HepG2 (cell line): ENCODE results near the gene METTL23. TPM values are rescaled to one million over a fixed set of nuclear protein-coding genes. Genes with fewer than 3 reads are reported as not detected.
A peak's percentile ranks its signal among the peaks of the same experiment; 100 is the strongest.

Experiments used
- ARHGAP35 ChIP-seq: sonication (generic); formaldehyde crosslinking; IDR thresholded peaks from 2 replicates; pipeline ENCODE4 v1.9.0; 2022; ENCODE audit warnings: mild to moderate bottlenecking, inconsistent platforms, moderate library complexity, missing genetic modification reagents, borderline replicate concordance
- CEBPG ChIP-seq: IDR thresholded peaks from 2 replicates; pipeline ENCODE4 v1.6.1; 2016
- CHCHD3 ChIP-seq: sonication (generic); formaldehyde crosslinking; IDR thresholded peaks from 2 replicates; pipeline ENCODE4 v1.8.0; 2022; ENCODE audit warnings: mild to moderate bottlenecking, missing genetic modification reagents, moderate library complexity
- CHD2 ChIP-seq: IDR thresholded peaks from 2 replicates; pipeline ENCODE4 v1.6.1; 2011; ENCODE audit warnings: low read depth, low read length, improper control_type of control experiment
- FOXK2 ChIP-seq: fragments of 450-650 bp; IDR thresholded peaks from 2 replicates; pipeline ENCODE4 v1.6.1; 2016
- HNF4A ChIP-seq: sonication (generic); formaldehyde crosslinking; IDR thresholded peaks from 2 replicates; pipeline ENCODE4 v1.4.0; 2020; ENCODE audit warnings: missing genetic modification reagents
- HOXA5 ChIP-seq: sonication (generic); formaldehyde crosslinking; IDR thresholded peaks from 2 replicates; pipeline ENCODE4 v1.4.0; 2020; ENCODE audit warnings: missing genetic modification reagents
- MBNL3 ChIP-seq: fragments of 250-450 bp; sonication (Bioruptor Pico); conservative IDR thresholded peaks from 2 replicates; pipeline ENCODE4 v1.8.0; 2022; ENCODE audit warnings: mild to moderate bottlenecking, inconsistent platforms
- ONECUT2 ChIP-seq: sonication (generic); formaldehyde crosslinking; IDR thresholded peaks from 2 replicates; pipeline ENCODE4 v1.4.0; 2020; ENCODE audit warnings: missing genetic modification reagents
- PLRG1 ChIP-seq: fragments of 450-650 bp; conservative IDR thresholded peaks from 2 replicates; pipeline ENCODE4 v1.6.1; 2016
- REPIN1 ChIP-seq: sonication (generic); formaldehyde crosslinking; IDR thresholded peaks from 2 replicates; pipeline ENCODE4 v1.8.0; 2022; ENCODE audit warnings: missing genetic modification reagents, low read depth, mild to moderate bottlenecking, borderline replicate concordance
- RXRB ChIP-seq: IDR thresholded peaks from 2 replicates; pipeline ENCODE4 v1.6.1; 2016; ENCODE audit warnings: borderline replicate concordance, missing genetic modification reagents, missing compliant biosample characterization
- SKIL ChIP-seq: sonication (generic); formaldehyde crosslinking; IDR thresholded peaks from 2 replicates; pipeline ENCODE4 v1.8.0; 2022; ENCODE audit warnings: missing genetic modification reagents, mild to moderate bottlenecking, moderate library complexity, borderline replicate concordance
- ZBTB7A ChIP-seq: sonication (generic); formaldehyde crosslinking; IDR thresholded peaks from 2 replicates; pipeline ENCODE4 v1.8.0; 2022; ENCODE audit warnings: mild to moderate bottlenecking, missing genetic modification reagents
- ZBTB7B ChIP-seq: sonication (generic); formaldehyde crosslinking; IDR thresholded peaks from 2 replicates; pipeline ENCODE4 v1.4.0; 2020; ENCODE audit warnings: missing genetic modification reagents
- ZKSCAN8 ChIP-seq: IDR thresholded peaks from 2 replicates; pipeline ENCODE4 v1.6.1; 2016; ENCODE audit warnings: borderline replicate concordance, missing genetic modification reagents, missing compliant biosample characterization
- ZNF138 ChIP-seq: sonication (generic); formaldehyde crosslinking; IDR thresholded peaks from 2 replicates; pipeline ENCODE4 v1.5.0; 2020; ENCODE audit warnings: mild to moderate bottlenecking, low read depth, missing genetic modification reagents
- ZNF597 ChIP-seq: sonication (generic); formaldehyde crosslinking; IDR thresholded peaks from 2 replicates; pipeline ENCODE4 v1.5.0; 2020; ENCODE audit warnings: missing genetic modification reagents
- ZNF792 ChIP-seq: IDR thresholded peaks from 2 replicates; pipeline ENCODE4 v1.6.1; 2016
- ZNF83 ChIP-seq: sonication (generic); formaldehyde crosslinking; IDR thresholded peaks from 2 replicates; pipeline ENCODE4 v1.4.0; 2020; ENCODE audit warnings: missing genetic modification reagents, mild to moderate bottlenecking, borderline replicate concordance
- ZSCAN22 ChIP-seq: sonication (generic); formaldehyde crosslinking; IDR thresholded peaks from 2 replicates; pipeline ENCODE4 v1.4.0; 2020; ENCODE audit warnings: mild to moderate bottlenecking, missing genetic modification reagents
- polyA plus RNA-seq, 8 experiments: library from polyadenylated mRNA; depleted of rRNA in 3 of 8; stranded (reverse) in 7 of 8; unstranded in 1 of 8; fragments of >200 nt; fragmentation: Illumina TruSeq in 4 of 8; extraction: Trizol in 4 of 8; gene quantifications; 2 replicates each; pipeline versions ENCODE4 v1.2.1 to v1.2.3, GENCODE V29; 2011 to 2016; ENCODE audit warnings: low read depth in 4 of 8, missing spikeins in 1 of 8, mixed read lengths in 1 of 8; ENCODE audit not compliant: insufficient read depth in 1 of 8
- total RNA-seq, 5 experiments: library from RNA; depleted of rRNA; stranded (reverse); fragments of >200 nt; fragmentation: Illumina TruSeq; extraction: Trizol; gene quantifications; 2 replicates each; pipeline ENCODE4 v1.2.3, GENCODE V29; 2016; ENCODE audit warnings: low read depth in 1 of 5
- TF ChIP-seq, protein P1 (sequence below): fragments of 450-650 bp; IDR thresholded peaks from 2 replicates; pipeline ENCODE4 v1.6.1; 2017; ENCODE audit warnings: mild to moderate bottlenecking
- TF ChIP-seq, protein P2 (sequence below): sonication (generic); formaldehyde crosslinking; conservative IDR thresholded peaks from 2 replicates; pipeline ENCODE4 v1.8.0; 2022; ENCODE audit warnings: mild to moderate bottlenecking, moderate library complexity, missing genetic modification reagents

The METTL23 gene
- total and polyA plus RNA-seq, 2 of the 13 experiments (the other 11 are each of a cell fraction or from before 2014, with no cell fraction given), result 39.9 to 104 TPM

GRCh38 chr17:76709077-76709950 lies 17.3 kb upstream of the METTL23 start (continued):
- TF ChIP-seq ZKSCAN8 (CRISPR knock-in tag) (no peak), MBNL3 (CRISPR knock-in tag) (no peak), FOXK2 (no peak), HNF4A (no peak), ZNF138 (CRISPR knock-in tag) (no peak), ONECUT2 (CRISPR knock-in tag) (no peak), RXRB (peak; percentile 8; the same call in 1 of the 2 replicates), ARHGAP35 (CRISPR knock-in tag) (0 out of 2 replicates have a peak, but pooled peaks have one; percentile 6), REPIN1 (CRISPR knock-in tag) (no peak), CHCHD3 (CRISPR knock-in tag) (no peak), ZNF597 (CRISPR knock-in tag) (no peak), PLRG1 (no peak), ZBTB7A (CRISPR knock-in tag) (0 out of 2 replicates have a peak, but pooled peaks have one; percentile 16), SKIL (CRISPR knock-in tag) (no peak), HOXA5 (CRISPR knock-in tag) (no peak), ZNF83 (0 out of 2 replicates have a peak, but pooled peaks have one; percentile 54), ZBTB7B (CRISPR knock-in tag) (peak; percentile 15; the same call in 1 of the 2 replicates), ZNF792 (CRISPR knock-in tag) (no peak; the same call in 1 of the 2 replicates), CHD2 (peak; percentile 72), ZSCAN22 (CRISPR knock-in tag) (no peak), CEBPG (no peak)
- TF ChIP-seq, protein P1, sequence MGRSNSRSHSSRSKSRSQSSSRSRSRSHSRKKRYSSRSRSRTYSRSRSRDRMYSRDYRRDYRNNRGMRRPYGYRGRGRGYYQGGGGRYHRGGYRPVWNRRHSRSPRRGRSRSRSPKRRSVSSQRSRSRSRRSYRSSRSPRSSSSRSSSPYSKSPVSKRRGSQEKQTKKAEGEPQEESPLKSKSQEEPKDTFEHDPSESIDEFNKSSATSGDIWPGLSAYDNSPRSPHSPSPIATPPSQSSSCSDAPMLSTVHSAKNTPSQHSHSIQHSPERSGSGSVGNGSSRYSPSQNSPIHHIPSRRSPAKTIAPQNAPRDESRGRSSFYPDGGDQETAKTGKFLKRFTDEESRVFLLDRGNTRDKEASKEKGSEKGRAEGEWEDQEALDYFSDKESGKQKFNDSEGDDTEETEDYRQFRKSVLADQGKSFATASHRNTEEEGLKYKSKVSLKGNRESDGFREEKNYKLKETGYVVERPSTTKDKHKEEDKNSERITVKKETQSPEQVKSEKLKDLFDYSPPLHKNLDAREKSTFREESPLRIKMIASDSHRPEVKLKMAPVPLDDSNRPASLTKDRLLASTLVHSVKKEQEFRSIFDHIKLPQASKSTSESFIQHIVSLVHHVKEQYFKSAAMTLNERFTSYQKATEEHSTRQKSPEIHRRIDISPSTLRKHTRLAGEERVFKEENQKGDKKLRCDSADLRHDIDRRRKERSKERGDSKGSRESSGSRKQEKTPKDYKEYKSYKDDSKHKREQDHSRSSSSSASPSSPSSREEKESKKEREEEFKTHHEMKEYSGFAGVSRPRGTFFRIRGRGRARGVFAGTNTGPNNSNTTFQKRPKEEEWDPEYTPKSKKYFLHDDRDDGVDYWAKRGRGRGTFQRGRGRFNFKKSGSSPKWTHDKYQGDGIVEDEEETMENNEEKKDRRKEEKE, result no peak
- TF ChIP-seq, protein P2, sequence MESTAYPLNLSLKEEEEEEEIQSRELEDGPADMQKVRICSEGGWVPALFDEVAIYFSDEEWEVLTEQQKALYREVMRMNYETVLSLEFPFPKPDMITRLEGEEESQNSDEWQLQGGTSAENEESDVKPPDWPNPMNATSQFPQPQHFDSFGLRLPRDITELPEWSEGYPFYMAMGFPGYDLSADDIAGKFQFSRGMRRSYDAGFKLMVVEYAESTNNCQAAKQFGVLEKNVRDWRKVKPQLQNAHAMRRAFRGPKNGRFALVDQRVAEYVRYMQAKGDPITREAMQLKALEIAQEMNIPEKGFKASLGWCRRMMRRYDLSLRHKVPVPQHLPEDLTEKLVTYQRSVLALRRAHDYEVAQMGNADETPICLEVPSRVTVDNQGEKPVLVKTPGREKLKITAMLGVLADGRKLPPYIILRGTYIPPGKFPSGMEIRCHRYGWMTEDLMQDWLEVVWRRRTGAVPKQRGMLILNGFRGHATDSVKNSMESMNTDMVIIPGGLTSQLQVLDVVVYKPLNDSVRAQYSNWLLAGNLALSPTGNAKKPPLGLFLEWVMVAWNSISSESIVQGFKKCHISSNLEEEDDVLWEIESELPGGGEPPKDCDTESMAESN (CRISPR knock-in tag), result no peak
